A549 (cell line): ENCODE data around the gene CSTF3.

Source experiments
- BHLHE40 ChIP-seq: IDR thresholded peaks from 2 replicates; pipeline ENCODE4 v1.6.1; 2012; ENCODE audit warnings: low read depth, low read length, inconsistent platforms
- CTCF ChIP-seq: fragments of >200 bp; sonication (Bioruptor Twin); formaldehyde crosslinking; IDR thresholded peaks from 3 replicates; pipeline ENCODE4 v1.5.1; 2016
- ESRRA ChIP-seq: fragments of 150-350 bp; IDR thresholded peaks from 2 replicates; pipeline ENCODE4 v1.6.1; 2014; ENCODE audit warnings: mild to moderate bottlenecking, low read length, borderline replicate concordance
- HOXB13 ChIP-seq: fragments of 250-450 bp; sonication (Bioruptor Pico); IDR thresholded peaks from 2 replicates; pipeline ENCODE4 v1.5.0; 2020; ENCODE audit warnings: low read depth, mild to moderate bottlenecking, moderate library complexity
- PHF8 ChIP-seq: fragments of 200-600 bp; sonication (generic); IDR thresholded peaks from 2 replicates; pipeline ENCODE4 v1.6.1; 2016; ENCODE audit warnings: low read depth, mild to moderate bottlenecking, antibody characterized with exemption, moderate library complexity, borderline replicate concordance
- POLR2A ChIP-seq: IDR thresholded peaks from 2 replicates; pipeline ENCODE4 v1.6.1; 2012; ENCODE audit warnings: mild to moderate bottlenecking, low read length
- RCOR1 ChIP-seq: fragments of 150-350 bp; IDR thresholded peaks from 2 replicates; pipeline ENCODE4 v1.6.1; 2014; ENCODE audit warnings: antibody characterized with exemption, low read length, low read depth
- REST ChIP-seq: fragments of 200-600 bp; sonication (generic); IDR thresholded peaks from 2 replicates; pipeline ENCODE4 v1.6.1; 2016; ENCODE audit warnings: antibody characterized with exemption, mild to moderate bottlenecking, moderate library complexity

GRCh38 chr11:33116535-33116934 lies 44.7 kb downstream of the CSTF3 start:
- TF ChIP-seq POLR2A, result no peak
- no peak for TF ChIP-seq HOXB13 (CRISPR knock-in tag)
- TF ChIP-seq CTCF, result no peak
- TF ChIP-seq RCOR1, result no peak
- TF ChIP-seq REST, result no peak
- no peak for TF ChIP-seq BHLHE40
- no peak for TF ChIP-seq ESRRA
- no peak for TF ChIP-seq PHF8
